ENCODE data around the gene FPR2. TPM values are rescaled to one million over a fixed set of nuclear protein-coding genes. Genes with fewer than 3 reads are reported as not detected.

The FPR2 gene
- total and polyA plus RNA-seq, 9 of the 15 experiments (the other 6 are each of a cell fraction or from before 2014, with no cell fraction given): 0.03 to 0.15 (median 0.07) TPM; not detected in 6

- TF ChIP-seq, protein P1, sequence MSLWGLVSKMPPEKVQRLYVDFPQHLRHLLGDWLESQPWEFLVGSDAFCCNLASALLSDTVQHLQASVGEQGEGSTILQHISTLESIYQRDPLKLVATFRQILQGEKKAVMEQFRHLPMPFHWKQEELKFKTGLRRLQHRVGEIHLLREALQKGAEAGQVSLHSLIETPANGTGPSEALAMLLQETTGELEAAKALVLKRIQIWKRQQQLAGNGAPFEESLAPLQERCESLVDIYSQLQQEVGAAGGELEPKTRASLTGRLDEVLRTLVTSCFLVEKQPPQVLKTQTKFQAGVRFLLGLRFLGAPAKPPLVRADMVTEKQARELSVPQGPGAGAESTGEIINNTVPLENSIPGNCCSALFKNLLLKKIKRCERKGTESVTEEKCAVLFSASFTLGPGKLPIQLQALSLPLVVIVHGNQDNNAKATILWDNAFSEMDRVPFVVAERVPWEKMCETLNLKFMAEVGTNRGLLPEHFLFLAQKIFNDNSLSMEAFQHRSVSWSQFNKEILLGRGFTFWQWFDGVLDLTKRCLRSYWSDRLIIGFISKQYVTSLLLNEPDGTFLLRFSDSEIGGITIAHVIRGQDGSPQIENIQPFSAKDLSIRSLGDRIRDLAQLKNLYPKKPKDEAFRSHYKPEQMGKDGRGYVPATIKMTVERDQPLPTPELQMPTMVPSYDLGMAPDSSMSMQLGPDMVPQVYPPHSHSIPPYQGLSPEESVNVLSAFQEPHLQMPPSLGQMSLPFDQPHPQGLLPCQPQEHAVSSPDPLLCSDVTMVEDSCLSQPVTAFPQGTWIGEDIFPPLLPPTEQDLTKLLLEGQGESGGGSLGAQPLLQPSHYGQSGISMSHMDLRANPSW (CRISPR knock-in tag; IDR thresholded peaks at IDR 0.05): no peak
- TF ChIP-seq SAFB (IDR thresholded peaks at IDR 0.05; ENCODE audit: borderline replicate concordance, low read depth, low read length) (no peak), ZBTB8A (IDR thresholded peaks at IDR 0.05; ENCODE audit: partially characterized antibody) (no peak), ZNF398 (CRISPR knock-in tag; IDR thresholded peaks at IDR 0.05) (no peak), TRIM28 (IDR thresholded peaks at IDR 0.05) (no peak), ZNF444 (CRISPR knock-in tag; IDR thresholded peaks at IDR 0.05) (no peak), ZNF324 (CRISPR knock-in tag; IDR thresholded peaks at IDR 0.05) (no peak), POLR2AphosphoS2 (IDR thresholded peaks at IDR 0.05; ENCODE audit: low read length) (no peak), NFRKB (IDR thresholded peaks at IDR 0.05; ENCODE audit: low read depth) (peak; percentile 41; the same call in 1 of the 2 replicates), ZNF644 (tag; IDR thresholded peaks at IDR 0.05; ENCODE audit: low read depth) (no peak), ZFX (CRISPR knock-in tag; IDR thresholded peaks at IDR 0.05) (no peak), MTA2 (IDR thresholded peaks at IDR 0.05; ENCODE audit: low read depth) (no peak), MTA3 (IDR thresholded peaks at IDR 0.05; ENCODE audit: borderline replicate concordance) (0 out of 2 replicates have a peak, but pooled peaks have one; percentile 34), NFYB (IDR thresholded peaks at IDR 0.05; ENCODE audit: extremely low read depth, insufficient read length) (peak; percentile 75), GATAD2B (IDR thresholded peaks at IDR 0.05; ENCODE audit: borderline replicate concordance) (0 out of 2 replicates have a peak, but pooled peaks have one; percentile 4), DACH1 (IDR thresholded peaks at IDR 0.05; ENCODE audit: partially characterized antibody) (peak; percentile 67), ATF1 (CRISPR knock-in tag; IDR thresholded peaks at IDR 0.05) (no peak), ATF1 (tag; IDR thresholded peaks at IDR 0.05) (peak; percentile 76), MEIS2 (IDR thresholded peaks at IDR 0.05; ENCODE audit: partially characterized antibody) (peak; percentile 61), DEAF1 (CRISPR knock-in tag; IDR thresholded peaks at IDR 0.05) (no peak), NFIX (CRISPR knock-in tag; IDR thresholded peaks at IDR 0.05; ENCODE audit: low read depth) (no peak), MYNN (IDR thresholded peaks at IDR 0.05) (peak; percentile 68; the same call in 1 of the 2 replicates), MYNN (CRISPR knock-in tag; IDR thresholded peaks at IDR 0.05) (no peak)
- TF ChIP-seq, protein P2, sequence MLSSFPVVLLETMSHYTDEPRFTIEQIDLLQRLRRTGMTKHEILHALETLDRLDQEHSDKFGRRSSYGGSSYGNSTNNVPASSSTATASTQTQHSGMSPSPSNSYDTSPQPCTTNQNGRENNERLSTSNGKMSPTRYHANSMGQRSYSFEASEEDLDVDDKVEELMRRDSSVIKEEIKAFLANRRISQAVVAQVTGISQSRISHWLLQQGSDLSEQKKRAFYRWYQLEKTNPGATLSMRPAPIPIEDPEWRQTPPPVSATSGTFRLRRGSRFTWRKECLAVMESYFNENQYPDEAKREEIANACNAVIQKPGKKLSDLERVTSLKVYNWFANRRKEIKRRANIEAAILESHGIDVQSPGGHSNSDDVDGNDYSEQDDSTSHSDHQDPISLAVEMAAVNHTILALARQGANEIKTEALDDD (IDR thresholded peaks at IDR 0.05): peak; percentile 15
Observed at GRCh38 chr19:51784922-51785690, 24.1 kb downstream of the FPR2 start (continued).

Data from K562 (cell line).